GM12874 (cell line): ENCODE data around the gene ACMSD.

ENCODE experiments used
- TF ChIP-seq, protein P1 (sequence below): IDR thresholded peaks from 2 replicates; pipeline ENCODE4 v1.5.1; 2011; ENCODE audit warnings: low read depth, mild to moderate bottlenecking, control low read depth, low read length, moderate library complexity; ENCODE audit not compliant: insufficient read depth

ACMSD gene

DNA sequence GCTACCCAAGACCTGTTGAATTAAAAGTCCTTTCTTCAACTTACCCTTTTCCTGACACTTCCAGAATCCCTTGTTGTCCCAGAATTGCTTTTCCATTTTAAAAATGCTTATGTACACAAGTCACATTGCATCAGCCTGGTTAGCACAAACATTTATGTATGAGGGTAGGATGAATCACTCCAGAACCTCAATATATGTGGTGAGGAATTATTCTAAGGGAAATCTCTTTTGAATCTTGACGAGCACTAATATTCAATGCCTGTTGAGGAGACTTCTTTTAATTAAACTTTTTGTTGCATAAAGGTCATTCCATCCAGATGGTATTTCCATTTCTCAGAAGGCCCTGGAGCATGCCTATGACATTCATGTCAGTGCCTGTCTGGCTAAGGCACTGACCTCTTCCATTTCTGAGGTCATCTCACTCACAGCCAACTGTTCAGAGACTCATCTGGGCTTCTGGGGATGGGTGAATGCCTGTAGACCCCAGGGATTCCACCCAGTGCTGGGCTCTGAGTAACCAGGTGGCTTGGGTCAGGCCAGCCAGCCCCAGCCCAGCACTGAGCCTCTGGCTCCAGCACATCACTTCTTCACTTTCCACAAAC lies 28.2 kb downstream of the ACMSD start:
- TF ChIP-seq, protein P1, sequence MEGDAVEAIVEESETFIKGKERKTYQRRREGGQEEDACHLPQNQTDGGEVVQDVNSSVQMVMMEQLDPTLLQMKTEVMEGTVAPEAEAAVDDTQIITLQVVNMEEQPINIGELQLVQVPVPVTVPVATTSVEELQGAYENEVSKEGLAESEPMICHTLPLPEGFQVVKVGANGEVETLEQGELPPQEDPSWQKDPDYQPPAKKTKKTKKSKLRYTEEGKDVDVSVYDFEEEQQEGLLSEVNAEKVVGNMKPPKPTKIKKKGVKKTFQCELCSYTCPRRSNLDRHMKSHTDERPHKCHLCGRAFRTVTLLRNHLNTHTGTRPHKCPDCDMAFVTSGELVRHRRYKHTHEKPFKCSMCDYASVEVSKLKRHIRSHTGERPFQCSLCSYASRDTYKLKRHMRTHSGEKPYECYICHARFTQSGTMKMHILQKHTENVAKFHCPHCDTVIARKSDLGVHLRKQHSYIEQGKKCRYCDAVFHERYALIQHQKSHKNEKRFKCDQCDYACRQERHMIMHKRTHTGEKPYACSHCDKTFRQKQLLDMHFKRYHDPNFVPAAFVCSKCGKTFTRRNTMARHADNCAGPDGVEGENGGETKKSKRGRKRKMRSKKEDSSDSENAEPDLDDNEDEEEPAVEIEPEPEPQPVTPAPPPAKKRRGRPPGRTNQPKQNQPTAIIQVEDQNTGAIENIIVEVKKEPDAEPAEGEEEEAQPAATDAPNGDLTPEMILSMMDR, result no peak

DNA sequence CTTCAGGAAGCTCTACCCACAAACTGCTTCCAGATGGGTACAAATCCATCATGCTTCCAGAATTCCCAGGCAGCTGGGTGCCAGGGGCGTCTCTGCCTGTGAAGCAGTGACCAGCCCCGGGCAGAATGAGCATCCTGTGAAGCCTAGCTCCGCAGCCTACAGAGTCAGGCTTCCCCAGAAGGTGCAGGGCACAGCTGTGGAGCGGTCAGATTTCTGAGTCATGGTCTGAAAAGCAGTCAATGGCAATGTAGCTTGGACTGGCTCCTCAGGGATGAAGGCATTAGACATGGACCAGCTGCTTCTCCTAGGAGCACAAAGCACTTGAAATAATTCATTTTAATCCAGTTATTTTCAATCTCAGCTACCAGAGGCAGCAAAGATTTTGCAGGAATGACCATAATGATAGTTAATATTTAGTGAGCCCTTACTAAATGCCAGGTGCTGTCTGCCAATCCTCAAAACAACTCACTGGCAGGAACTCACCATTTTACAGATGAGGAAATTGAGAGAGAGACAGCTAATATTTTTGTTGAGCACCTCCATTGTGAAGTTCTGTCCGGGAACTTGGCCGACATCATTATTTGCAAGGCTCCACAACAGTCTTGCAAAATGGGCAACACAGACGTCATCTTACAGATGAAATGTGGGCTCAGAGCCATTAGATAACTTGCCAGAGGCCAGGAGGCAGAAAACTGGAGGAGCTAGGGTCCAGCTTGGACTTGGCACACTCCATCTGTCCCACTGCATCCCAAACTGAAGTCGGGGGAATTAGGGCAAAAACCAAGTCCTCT lies 31.7 kb downstream of the ACMSD start:
- TF ChIP-seq, protein P1, result no peak

DNA sequence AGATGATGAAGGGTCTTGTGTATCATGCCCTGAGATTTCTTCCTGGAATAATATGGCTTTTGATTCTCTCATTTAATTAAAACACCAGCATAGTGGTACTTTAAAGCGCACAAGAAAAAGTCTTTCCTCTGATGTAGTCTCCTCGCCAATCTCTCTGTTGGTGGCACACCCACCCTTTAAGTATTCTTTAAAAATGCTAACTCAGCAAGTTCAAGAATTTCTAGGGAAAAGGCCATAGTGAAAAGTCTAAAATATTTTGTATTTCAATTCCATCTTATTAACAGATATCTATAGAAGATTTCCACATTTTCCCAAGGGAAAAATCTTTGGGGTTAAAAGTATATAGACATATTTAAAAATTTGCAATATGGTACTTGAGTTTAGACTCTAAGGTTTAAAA lies 34.7 kb downstream of the ACMSD start:
- TF ChIP-seq, protein P1, result no peak

DNA sequence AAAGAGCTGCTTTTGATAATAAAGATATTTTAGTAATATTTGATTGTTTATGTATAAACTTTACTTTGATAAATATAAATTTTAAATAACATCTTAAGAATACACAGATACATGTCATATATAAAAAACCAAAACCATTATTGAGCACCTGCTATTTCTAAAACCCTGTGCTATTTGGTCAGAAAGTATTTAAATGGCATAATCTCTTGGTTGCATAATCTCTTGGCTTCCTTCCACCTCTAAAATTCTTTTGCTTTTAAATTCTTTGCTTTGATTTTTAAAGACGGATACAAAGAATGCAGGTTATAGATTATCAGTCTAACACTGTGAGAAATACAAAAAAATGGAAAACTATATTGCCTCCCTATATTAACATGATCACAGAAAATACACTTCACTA lies 36.9 kb downstream of the ACMSD start:
- TF ChIP-seq, protein P1, result no peak

DNA sequence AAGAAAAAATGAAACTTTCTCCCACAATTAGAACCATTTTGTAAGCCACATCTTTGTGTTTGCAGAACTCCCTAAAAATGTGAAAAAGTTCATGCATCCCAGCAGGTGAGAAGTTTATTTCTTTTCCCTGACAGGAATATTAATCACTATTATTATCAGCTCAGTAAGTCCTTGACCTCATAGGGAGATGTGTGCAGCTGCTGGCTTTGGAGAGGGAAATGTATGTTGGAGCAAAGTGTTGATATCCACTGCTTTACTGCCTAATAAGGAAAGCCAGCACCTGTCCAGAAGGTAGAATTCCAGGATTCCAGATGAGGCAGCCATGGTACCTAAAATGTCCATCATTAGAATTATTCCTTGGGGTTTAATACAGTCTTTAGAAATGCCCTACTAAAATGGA lies 44.4 kb downstream of the ACMSD start:
- TF ChIP-seq, protein P1, result no peak

DNA sequence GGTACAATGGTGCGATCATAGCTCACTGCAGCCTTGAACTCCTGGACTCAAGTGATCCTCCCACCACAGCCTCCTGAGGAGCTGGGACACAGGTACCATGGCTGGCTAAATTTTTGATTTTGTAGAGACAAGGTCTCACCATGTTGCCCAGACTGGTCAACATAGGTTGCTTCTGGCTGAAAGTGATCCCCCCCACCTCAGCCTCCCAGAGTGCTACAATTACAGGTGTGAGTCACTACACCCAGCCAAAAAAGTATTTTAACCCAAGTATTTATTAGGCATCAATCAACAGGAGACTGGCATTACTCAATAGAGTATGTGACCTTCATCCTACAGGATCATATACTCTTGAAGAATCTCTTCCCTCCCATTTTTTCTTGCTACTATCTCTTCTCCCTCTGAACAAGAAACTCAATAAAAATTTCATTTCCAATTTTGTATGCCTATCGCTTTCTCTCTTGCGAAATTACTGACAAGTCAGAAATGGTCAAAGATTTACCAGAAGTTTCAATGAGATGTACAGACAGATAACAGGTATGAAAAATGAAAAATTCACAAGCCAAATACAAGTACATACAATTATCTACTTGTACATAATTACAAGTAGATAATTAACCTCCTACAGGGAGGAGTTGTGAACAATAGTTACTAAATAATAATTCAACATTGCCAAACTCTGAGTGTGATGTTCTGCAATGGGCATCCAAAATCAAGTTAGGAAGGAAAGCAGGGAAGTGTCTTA lies 45.3 kb downstream of the ACMSD start:
- TF ChIP-seq, protein P1, result no peak

DNA sequence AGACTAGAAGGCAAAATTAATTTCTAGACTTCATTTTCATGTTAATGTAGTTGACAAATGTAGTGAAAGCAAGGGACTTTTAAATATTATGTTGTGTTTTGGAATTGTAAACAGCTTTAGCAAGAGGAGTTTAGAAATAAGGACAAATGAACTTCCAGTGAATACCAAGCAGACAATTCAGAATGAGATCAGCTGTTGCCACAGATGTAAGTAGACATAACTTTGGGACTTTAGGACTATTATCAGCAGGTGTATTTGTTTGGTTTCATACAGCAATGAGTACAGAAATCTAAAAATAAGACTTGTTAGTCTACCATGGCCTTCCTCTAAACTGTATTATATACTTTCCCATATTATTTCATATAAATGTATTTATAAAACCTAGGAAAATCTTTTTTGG lies 46.0 kb downstream of the ACMSD start:
- TF ChIP-seq, protein P1, result no peak
